HCT116 (cell line): ENCODE data around the gene SOX30. TPM values are rescaled to one million over a fixed set of nuclear protein-coding genes. Genes with fewer than 3 reads are reported as not detected.

ENCODE experiments used
- ATAC-seq: fragments of 200-7000 bp; cut with Tn5 transposase; 2 replicates; pipeline ENCODE4 v1.9.1; 2020; ENCODE audit warnings: mild to moderate bottlenecking, moderate library complexity
- BruUV-seq: library from RNA; stranded (reverse); fragments of 400-500 nt; replicated peaks from 2 replicates; lab custom pipeline; 2021; lab: Mats Ljungman, UMichigan
- CTCF ChIA-PET: fragments of 300-600 bp; sonication (Branson Sonifier 250); formaldehyde crosslinking; loops from one replicate; lab custom pipeline; 2021; ENCODE audit warnings: antibody characterized with exemption; lab: Charles Lee
- POLR2A ChIA-PET: fragments of 300-600, 350-600 bp; sonication (Branson Sonifier 250); formaldehyde crosslinking; loops from one replicate; lab custom pipeline; 2021; ENCODE audit warnings: antibody characterized with exemption; lab: Charles Lee
- RAD21 ChIA-PET, 2 experiments: fragments of 300-600 bp; sonication (Branson Sonifier 250); formaldehyde crosslinking; loops; one replicate each; lab custom pipeline; 2023; ENCODE audit warnings: low total read pairs in 2 of 2; ENCODE audit not compliant: uncharacterized antibody in 2 of 2, unreplicated experiment in 2 of 2, low non-redundant PET in 1 of 2; lab: Charles Lee
- DNase-seq: peaks from one replicate; pipeline ENCODE4 v3.0.0-alpha.2; 2010; ENCODE audit warnings: low read depth, low spot score
- H2AFZ ChIP-seq: fragments of 200-600 bp; shearing (Covaris generic), sonication (generic); 2 replicates; pipeline ENCODE4 v1.6.1; 2017; ENCODE audit warnings: low read depth, mixed run types, mixed read lengths, antibody characterized with exemption, low read length; ENCODE audit not compliant: poor library complexity, severe bottlenecking
- H3K27ac ChIP-seq: 2 replicates; pipeline ENCODE4 v1.5.1; 2012; ENCODE audit warnings: low read depth, low read length
- H3K27me3 ChIP-seq: fragments of 200-600 bp; sonication (generic); 2 replicates; pipeline ENCODE4 v1.6.1; 2016; ENCODE audit warnings: mixed run types, low read length, mixed read lengths; ENCODE audit not compliant: insufficient read depth
- H3K36me3 ChIP-seq, 2 experiments: fragments of 200-500 bp in 1 of 2; fragments of 200-600 bp in 1 of 2; sonication (Bioruptor generic) in 1 of 2; sonication (generic) in 1 of 2; 2 replicates each; pipeline versions ENCODE4 v1.5.1 to v1.6.1; 2014 to 2016; ENCODE audit warnings: low read length in 2 of 2, inconsistent platforms in 1 of 2, mixed read lengths in 1 of 2, mixed run types in 1 of 2; ENCODE audit not compliant: insufficient read depth in 2 of 2, control insufficient read depth in 1 of 2
- H3K4me1 ChIP-seq, 2 experiments: fragments of 200-600 bp in 1 of 2; sonication (generic) in 1 of 2; 2 replicates each; pipeline versions ENCODE4 v1.5.1 to v1.6.1; 2012 to 2017; ENCODE audit warnings: low read length in 2 of 2, inconsistent platforms in 1 of 2, mild to moderate bottlenecking in 1 of 2, mixed read lengths in 1 of 2, mixed run types in 1 of 2, moderate library complexity in 1 of 2; ENCODE audit not compliant: insufficient read depth in 2 of 2, control insufficient read depth in 1 of 2
- H3K4me2 ChIP-seq: fragments of 200-600 bp; sonication (generic); 2 replicates; pipeline ENCODE4 v1.6.1; 2017; ENCODE audit warnings: mixed run types, low read length, mixed read lengths
- H3K4me3 ChIP-seq, 2 experiments: fragments of 200-600 bp in 1 of 2; sonication (generic) in 1 of 2; replicated peaks in 1 of 2; 2 replicates each; pipeline ENCODE4 v1.5.1; 2011 to 2016; ENCODE audit warnings: low read length in 2 of 2, control low read depth in 1 of 2, low read depth in 1 of 2, mild to moderate bottlenecking in 1 of 2, mixed read lengths in 1 of 2, mixed run types in 1 of 2
- H3K79me2 ChIP-seq: fragments of 200-600 bp; sonication (generic); 2 replicates; pipeline ENCODE4 v1.6.1; 2017; ENCODE audit warnings: mild to moderate bottlenecking, mixed run types, low read length, moderate library complexity, mixed read lengths; ENCODE audit not compliant: insufficient read depth
- H3K9ac ChIP-seq: fragments of 200-600 bp; sonication (generic); 2 replicates; pipeline ENCODE4 v1.6.1; 2016; ENCODE audit warnings: low read length, mixed read lengths
- H3K9me2 ChIP-seq: fragments of 200-600 bp; sonication (generic), shearing (Covaris generic); 2 replicates; pipeline ENCODE4 v1.6.1; 2017; ENCODE audit warnings: mixed run types, mild to moderate bottlenecking, moderate library complexity; ENCODE audit not compliant: insufficient read depth
- H3K9me3 ChIP-seq, 2 experiments: fragments of 200-500 bp in 1 of 2; fragments of 200-600 bp in 1 of 2; sonication (Bioruptor generic) in 1 of 2; sonication (generic) in 1 of 2; 2 replicates each; pipeline ENCODE4 v1.6.1; 2014 to 2017; ENCODE audit warnings: low read length in 2 of 2, mixed read lengths in 2 of 2, inconsistent platforms in 1 of 2, low read depth in 1 of 2, mild to moderate bottlenecking in 1 of 2, mixed run types in 1 of 2, moderate library complexity in 1 of 2; ENCODE audit not compliant: control insufficient read depth in 1 of 2, insufficient read depth in 1 of 2
- H4K20me1 ChIP-seq: fragments of 200-600 bp; sonication (generic), shearing (Covaris generic); 2 replicates; pipeline ENCODE4 v1.6.1; 2017; ENCODE audit warnings: mixed run types, mild to moderate bottlenecking, moderate library complexity; ENCODE audit not compliant: insufficient read depth
- ATF3 ChIP-seq: IDR thresholded peaks from 2 replicates; pipeline ENCODE4 v1.6.1; 2012
- CBX3 ChIP-seq: IDR thresholded peaks from 2 replicates; pipeline ENCODE4 v1.6.1; 2012; ENCODE audit warnings: low read depth
- CEBPB ChIP-seq: IDR thresholded peaks from 2 replicates; pipeline ENCODE4 v1.6.1; 2012; ENCODE audit warnings: low read depth
- CTCF ChIP-seq, 3 experiments: fragments of 200-600 bp in 1 of 3; sonication (generic) in 1 of 3; IDR thresholded peaks in 2 of 3; conservative IDR thresholded peaks in 1 of 3; 2 replicates each; pipeline ENCODE4 v1.5.1; 2012 to 2017; ENCODE audit warnings: low read depth in 2 of 3, low read length in 2 of 3, antibody characterized with exemption in 1 of 3, borderline replicate concordance in 1 of 3, control low read depth in 1 of 3, mild to moderate bottlenecking in 1 of 3, mixed read lengths in 1 of 3, mixed run types in 1 of 3, moderate library complexity in 1 of 3; ENCODE audit not compliant: insufficient read depth in 1 of 3
- EZH2 ChIP-seq: fragments of 200-600 bp; sonication (generic); IDR thresholded peaks from 2 replicates; pipeline ENCODE4 v1.6.1; 2017; ENCODE audit warnings: antibody characterized with exemption, mixed run types
- FOSL1 ChIP-seq: IDR thresholded peaks from 2 replicates; pipeline ENCODE4 v1.6.1; 2012; ENCODE audit warnings: low read depth
- POLR2A ChIP-seq: IDR thresholded peaks from 2 replicates; pipeline ENCODE4 v1.7.0; 2011; ENCODE audit warnings: borderline replicate concordance; ENCODE audit not compliant: insufficient read depth, insufficient read length; ENCODE audit errors: extremely low read depth
- POLR2AphosphoS5 ChIP-seq: IDR thresholded peaks from 2 replicates; pipeline ENCODE4 v1.6.1; 2011; ENCODE audit warnings: mild to moderate bottlenecking, low read depth, low read length, moderate library complexity
- RAD21 ChIP-seq: IDR thresholded peaks from 2 replicates; pipeline ENCODE4 v1.6.1; 2012; ENCODE audit warnings: low read depth, mild to moderate bottlenecking
- SP1 ChIP-seq: IDR thresholded peaks from 2 replicates; pipeline ENCODE4 v1.6.1; 2012; ENCODE audit warnings: low read depth
- SRF ChIP-seq: IDR thresholded peaks from 2 replicates; pipeline ENCODE4 v1.6.1; 2012; ENCODE audit warnings: low read depth
- TCF7L2 ChIP-seq: IDR thresholded peaks from 2 replicates; pipeline ENCODE4 v1.7.0; 2011; ENCODE audit warnings: borderline replicate concordance, inconsistent platforms; ENCODE audit not compliant: insufficient read depth, insufficient read length; ENCODE audit errors: extremely low read depth
- ZBTB33 ChIP-seq: IDR thresholded peaks from 2 replicates; pipeline ENCODE4 v1.6.1; 2011; ENCODE audit warnings: mild to moderate bottlenecking, low read length, moderate library complexity; ENCODE audit not compliant: insufficient replicate concordance; ENCODE audit errors: extremely low read depth
- ZFX ChIP-seq: fragments of 450-650 bp; IDR thresholded peaks from 2 replicates; pipeline ENCODE4 v1.6.1; 2017
- intact Hi-C: fragments of 100-400 bp; cut with micrococcal nuclease; formaldehyde crosslinking; loops from 2 replicates; pipeline ENCODE4 v1.10.0; 2022
- total RNA-seq: library from RNA; stranded (reverse); gene quantifications from one replicate; pipeline ENCODE4 v1.2.1, GENCODE V29; 2021; ENCODE audit not compliant: unreplicated experiment

The SOX30 gene
- total RNA-seq, 1 experiment from 2014 or later, result 0.27 TPM

DNA sequence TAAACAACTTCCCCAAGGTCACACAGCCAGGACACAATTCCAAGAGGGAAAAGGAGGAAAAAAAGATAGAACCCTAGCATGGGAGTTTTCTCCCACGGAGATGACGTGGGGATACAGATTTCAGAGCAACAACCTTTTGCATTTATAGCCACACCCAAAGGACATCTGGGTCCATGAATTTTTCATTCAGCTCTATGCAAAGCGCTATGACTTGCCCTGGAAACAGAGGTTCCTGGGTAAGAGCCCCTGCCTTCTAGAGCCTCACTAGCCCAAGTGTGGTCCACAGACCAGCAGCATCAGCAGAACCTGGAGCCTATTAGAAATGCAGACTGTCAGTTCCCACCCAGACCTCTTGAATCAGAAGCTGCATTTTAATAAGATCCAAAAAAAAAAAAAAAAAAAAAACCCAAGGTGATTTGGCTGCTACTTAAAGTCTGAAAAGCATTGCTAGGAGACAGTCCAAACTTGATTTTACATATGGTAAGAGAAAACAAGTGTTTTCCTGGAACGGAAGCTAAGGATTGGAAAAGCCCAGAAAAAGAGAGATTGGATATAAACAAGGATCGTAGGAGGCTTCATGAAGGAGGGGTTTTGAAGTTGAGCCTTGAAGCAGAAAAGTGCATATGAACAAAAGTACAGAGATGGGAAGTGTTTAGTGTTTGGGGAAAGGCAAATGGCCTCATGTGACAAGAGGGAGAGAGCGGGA, 59.0 kb downstream of the SOX30 start:
- CTCF ChIA-PET, result no interaction called here
- no peak for ATAC-seq
- no TSS peak for BruUV-seq
- Histone ChIP-seq H3K27me3 (no peaks in the 10 kb centered on the region), H3K9ac (no peak overlapping the region), H3K4me1 (no peaks in the 10 kb centered on the region), H3K9me3 (no peaks in the 10 kb centered on the region), H3K4me2 (no peak overlapping the region), H3K9me2 (no peaks in the 10 kb centered on the region), H3K79me2 (no peaks in the 10 kb centered on the region), H2AFZ (peak overlapping the region; percentile 25), H4K20me1 (no peaks in the 10 kb centered on the region), H3K36me3 (no peaks in the 10 kb centered on the region), H3K4me3 (no peak overlapping the region), H3K27ac (no peak overlapping the region)
- RAD21 ChIA-PET, result no interaction called here
- no peak for TF ChIP-seq FOSL1
- TF ChIP-seq POLR2A, result no peak
- no peak for TF ChIP-seq CTCF (IDR thresholded peaks at IDR 0.05 in 2 of 3, conservative IDR thresholded peaks at IDR 0.05 in 1 of 3; ENCODE audit: borderline replicate concordance in 1 of 3, insufficient read depth in 1 of 3, low read depth in 2 of 3, low read length in 2 of 3)
- no peak for TF ChIP-seq EZH2
- no peak for TF ChIP-seq CEBPB
- TF ChIP-seq ZFX, result no peak
- TF ChIP-seq ATF3, result no peak
- no peak for TF ChIP-seq RAD21
- no peak for TF ChIP-seq CBX3
- no peak for TF ChIP-seq ZBTB33
- no peak for TF ChIP-seq TCF7L2
- TF ChIP-seq SRF, result no peak
- no peak for TF ChIP-seq SP1
- no peak for TF ChIP-seq POLR2AphosphoS5
- DNase-seq, result no peak
- intact Hi-C loops, result no loop called here
- POLR2A ChIA-PET, result interaction anchor here (0.6 kb wide), 1 partner anchor 1973 kb away, joined by 3 read pairs; no protein-coding TSS in a partner anchor
